Measurements from ENCODE around the gene WFDC6. TPM values are rescaled to one million over a fixed set of nuclear protein-coding genes. Genes with fewer than 3 reads are reported as not detected.
"Not testable (repeated sequence)": the region's sequence is repeated elsewhere in the genome, so short reads cannot be mapped to it uniquely, and the experiment has no call there.

Gene WFDC6
- total RNA-seq (not detected), polyA plus RNA-seq (not detected)
- long read RNA-seq, donor 1 = 0 reads
- long read RNA-seq, donor 2 = 0 reads
- long read RNA-seq, donor 3 = 0 reads

- Histone ChIP-seq H3K4me3 (no peak within 1 kb of the TSS), H3K27me3 (no peaks in the 10 kb centered on the region), H3K27ac (no peak within 1 kb of the TSS), H3K9me3 (no peaks in the 10 kb centered on the region), H3K36me3 (no peaks in the 10 kb centered on the region), H3K4me1 (ENCODE audit: insufficient read depth) (no peaks in the 10 kb centered on the region)
- no peak for TF ChIP-seq EP300 (IDR thresholded peaks at IDR 0.05)
- TF ChIP-seq CTCF (IDR thresholded peaks at IDR 0.05) = no peak
- TF ChIP-seq POLR2A (IDR thresholded peaks at IDR 0.05) = no peak
- intact Hi-C loops (cut with DNase I) = no loop called here
- DNase-seq = no peak
- WGBS, 3 donors = 74 to 89% (median 79%) methylated on average over 2 of the region's 2 CpGs
Measured at GRCh38 chr20:45539382-45539781, at the start of gene WFDC6. TSS of gene WFDC6 (minus strand) at chr20:45539482. CDS start at chr20:45539407, 75 bp downstream.

GRCh38 chr20:45588800-45589199 lies 49.5 kb upstream of the WFDC6 start:
- Histone ChIP-seq H3K4me1 (ENCODE audit: insufficient read depth) (no peaks in the 10 kb centered on the region), H3K27ac (no peak overlapping the region), H3K27me3 (no peaks in the 10 kb centered on the region), H3K36me3 (no peaks in the 10 kb centered on the region), H3K9me3 (peaks cover 0 to 6% of the 10 kb centered on the region in 2 donors), H3K4me3 (no peak overlapping the region)
- no peak for TF ChIP-seq EP300 (IDR thresholded peaks at IDR 0.05)
- TF ChIP-seq POLR2A (IDR thresholded peaks at IDR 0.05) = no peak
- TF ChIP-seq CTCF (IDR thresholded peaks at IDR 0.05) = no peak
- DNase-seq = no peak
- intact Hi-C loops (cut with DNase I) = no loop called here
- 68 to 74% (median 71%) methylated on average over 2 of the region's 2 CpGs for WGBS, 3 donors

GRCh38 chr20:45585986-45586385 lies 46.7 kb upstream of the WFDC6 start:
- DNase-seq; H3K4me1 ChIP-seq (ENCODE audit: insufficient read depth); H3K4me3 ChIP-seq; H3K27me3 ChIP-seq; H3K27ac ChIP-seq; H3K36me3 ChIP-seq; H3K9me3 ChIP-seq; intact Hi-C loops (cut with DNase I): not testable (repeated sequence)
- WGBS, 3 donors = 80 to 83% (median 81%) methylated on average over 5 of the region's 5 CpGs

- H3K9me3 ChIP-seq; H3K27me3 ChIP-seq; intact Hi-C loops (cut with DNase I); H3K4me3 ChIP-seq; H3K36me3 ChIP-seq; H3K27ac ChIP-seq; DNase-seq; H3K4me1 ChIP-seq (ENCODE audit: insufficient read depth): not testable (repeated sequence)
- 67 to 75% (median 71%) methylated on average over 5 of the region's 5 CpGs for WGBS, 3 donors
Measured at GRCh38 chr20:45584294-45584693, 45.0 kb upstream of the WFDC6 start.

GRCh38 chr20:45583502-45583901 lies 44.2 kb upstream of the WFDC6 start:
- DNase-seq = no peak

More at GRCh38 chr20:45583502-45583901, 44.2 kb upstream of the WFDC6 start:
- no peaks in the 10 kb centered on the region for H3K36me3 ChIP-seq
- no peaks in the 10 kb centered on the region for H3K4me1 ChIP-seq (ENCODE audit: insufficient read depth)
- 35 to 48% (median 45%) methylated on average over 3 of the region's 3 CpGs for WGBS, 3 donors
- H3K4me3 ChIP-seq = no peak overlapping the region
- intact Hi-C loops (cut with DNase I) = no loop called here
- H3K27ac ChIP-seq = no peak overlapping the region
- no peaks in the 10 kb centered on the region for H3K27me3 ChIP-seq
- TF ChIP-seq POLR2A (IDR thresholded peaks at IDR 0.05) (no peak), EP300 (IDR thresholded peaks at IDR 0.05) (no peak), CTCF (IDR thresholded peaks at IDR 0.05) (no peak)
- H3K9me3 ChIP-seq = peaks cover 0 to 2% of the 10 kb centered on the region in 2 donors

All from ovary (tissue), 10 donors.